SK-N-MC (cell line): ENCODE results near the gene PLCD3.

Experiments used
- EZH2 ChIP-seq: fragments of 200-600 bp; sonication (generic); IDR thresholded peaks from one replicate; pipeline ENCODE4 v1.6.1; 2017; ENCODE audit warnings: antibody characterized with exemption
- POLR2AphosphoS5 ChIP-seq: IDR thresholded peaks from 2 replicates; pipeline ENCODE4 v1.6.1; 2012; ENCODE audit warnings: mild to moderate bottlenecking, low read depth, low read length, borderline replicate concordance

DNA sequence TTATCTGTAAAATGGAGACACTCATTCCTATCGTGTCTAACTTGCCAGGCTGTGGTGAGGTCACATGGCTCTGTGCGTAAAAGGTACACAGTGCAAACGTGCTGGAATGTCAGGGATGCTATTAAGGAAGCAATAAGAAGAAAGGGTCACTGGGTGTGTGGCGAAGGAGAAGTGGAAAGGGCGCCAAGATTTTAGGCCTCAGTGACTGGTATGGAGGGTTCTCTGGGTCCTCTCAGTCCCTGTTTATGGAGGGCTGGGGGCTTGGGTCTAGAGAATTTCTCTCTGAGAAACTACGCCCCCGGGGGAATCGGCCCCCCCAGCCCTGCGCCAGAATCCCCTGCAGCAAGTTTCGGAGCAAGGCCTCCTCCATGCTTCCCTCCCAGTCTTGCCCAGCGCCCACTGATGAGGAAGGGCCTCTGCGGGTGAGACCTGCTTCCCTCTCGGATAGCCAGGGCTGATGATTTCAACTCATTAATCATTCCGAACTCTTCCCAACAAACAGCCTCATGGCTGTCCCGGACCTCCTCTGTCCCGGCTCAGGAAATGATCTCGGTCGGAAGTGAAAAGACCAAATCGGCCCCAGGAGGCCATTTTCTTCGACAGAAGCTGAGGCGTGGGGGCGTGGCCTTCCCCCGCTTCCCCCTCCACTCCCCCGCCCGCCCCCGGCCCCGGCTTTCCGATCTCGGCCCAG lies 14.7 kb upstream of the PLCD3 start:
- no peak for TF ChIP-seq POLR2AphosphoS5
- no peak for TF ChIP-seq EZH2
